Measurements from ENCODE around the gene AP4B1. TPM values are rescaled to one million over a fixed set of nuclear protein-coding genes. Genes with fewer than 3 reads are reported as not detected.

The AP4B1 gene
- total RNA-seq, 3 donors from 2014 or later, result 10.8 to 18.1 (median 14.9) TPM

- Histone ChIP-seq H3K36me3 (no peaks in the 10 kb centered on the region), H3K27me3 (no peaks in the 10 kb centered on the region), H3K4me1 (no peaks in the 10 kb centered on the region), H3K4me3 (peak overlapping the region in 1 of 3 donors; percentile 6), H3K9me3 (no peaks in the 10 kb centered on the region), H3K27ac (peak overlapping the region; percentile 31 to 60)
- intact Hi-C loops (cut with DNase I; ENCODE audit: low total_unique reads), result no loop called here
- DNase-seq (ENCODE audit: low spot score in 2 of 2), result no peak
- TF ChIP-seq CTCF (IDR thresholded peaks at IDR 0.05), result no peak
- TF ChIP-seq POLR2A (IDR thresholded peaks at IDR 0.05), result no peak
- no peak for TF ChIP-seq POLR2AphosphoS5 (IDR thresholded peaks at IDR 0.05)
Observed at GRCh38 chr1:113947388-113948107, 42.9 kb upstream of the AP4B1 start.

GRCh38 chr1:113946678-113947387 lies 42.2 kb upstream of the AP4B1 start:
- no peak for DNase-seq (ENCODE audit: low spot score in 2 of 2)
- Histone ChIP-seq H3K27ac (peak overlapping the region; percentile 31 to 60), H3K9me3 (no peaks in the 10 kb centered on the region), H3K4me1 (no peaks in the 10 kb centered on the region), H3K36me3 (no peaks in the 10 kb centered on the region), H3K27me3 (no peaks in the 10 kb centered on the region), H3K4me3 (peak overlapping the region in 1 of 3 donors; percentile 6)
- no peak for TF ChIP-seq CTCF (IDR thresholded peaks at IDR 0.05)
- TF ChIP-seq POLR2AphosphoS5 (IDR thresholded peaks at IDR 0.05), result no peak
- TF ChIP-seq POLR2A (IDR thresholded peaks at IDR 0.05), result no peak
- intact Hi-C loops (cut with DNase I; ENCODE audit: low total_unique reads), result no loop called here

- H3K27me3 ChIP-seq, result no peaks in the 10 kb centered on the region
- no peaks in the 10 kb centered on the region for H3K9me3 ChIP-seq
- H3K36me3 ChIP-seq, result peaks cover 4% of the 10 kb centered on the region
- H3K27ac ChIP-seq, result no peak overlapping the region
- no peak for DNase-seq (ENCODE audit: low spot score in 2 of 2)
- H3K4me3 ChIP-seq, result no peak overlapping the region
- H3K4me1 ChIP-seq, result no peaks in the 10 kb centered on the region
- TF ChIP-seq POLR2A (IDR thresholded peaks at IDR 0.05) (no peak), CTCF (IDR thresholded peaks at IDR 0.05) (no peak), POLR2AphosphoS5 (IDR thresholded peaks at IDR 0.05) (no peak)
- intact Hi-C loops (cut with DNase I; ENCODE audit: low total_unique reads), result no loop called here
Observed at GRCh38 chr1:113946112-113946511, 41.5 kb upstream of the AP4B1 start.

GRCh38 chr1:113945329-113945728 lies 40.7 kb upstream of the AP4B1 start:
- no peak for TF ChIP-seq POLR2A (IDR thresholded peaks at IDR 0.05)
- no peak for TF ChIP-seq CTCF (IDR thresholded peaks at IDR 0.05)
- TF ChIP-seq POLR2AphosphoS5 (IDR thresholded peaks at IDR 0.05), result no peak
- no peaks in the 10 kb centered on the region for H3K4me1 ChIP-seq
- intact Hi-C loops (cut with DNase I; ENCODE audit: low total_unique reads), result no loop called here

More at GRCh38 chr1:113945329-113945728, 40.7 kb upstream of the AP4B1 start:
- DNase-seq (ENCODE audit: low spot score in 2 of 2), result no peak
- Histone ChIP-seq H3K27ac (no peak overlapping the region), H3K27me3 (no peaks in the 10 kb centered on the region), H3K4me3 (no peak overlapping the region), H3K9me3 (no peaks in the 10 kb centered on the region), H3K36me3 (peaks cover 5% of the 10 kb centered on the region)

Data from breast epithelium (tissue), 4 donors.